ENCODE results near the gene CELF4.

Gene CELF4

GRCh38 chr18:37456395-37456794, 109.2 kb downstream of the CELF4 start:
- no peak for FAIRE-seq
- DNase-seq (ENCODE audit: insufficient read length) = no peak
- no peak for TF ChIP-seq POLR2AphosphoS5 (IDR thresholded peaks at IDR 0.05; ENCODE audit: low read depth, low read length)
- TF ChIP-seq POLR2A (IDR thresholded peaks at IDR 0.05; ENCODE audit: low read depth, low read length) = no peak
- TF ChIP-seq TAF1 (IDR thresholded peaks at IDR 0.05; ENCODE audit: borderline replicate concordance, low read depth, low read length) = no peak

- DNase-seq (ENCODE audit: insufficient read length) (no peak), FAIRE-seq (no peak)
- no peak for TF ChIP-seq TAF1 (IDR thresholded peaks at IDR 0.05; ENCODE audit: borderline replicate concordance, low read depth, low read length)
- TF ChIP-seq POLR2AphosphoS5 (IDR thresholded peaks at IDR 0.05; ENCODE audit: low read depth, low read length) = no peak
- TF ChIP-seq POLR2A (IDR thresholded peaks at IDR 0.05; ENCODE audit: low read depth, low read length) = no peak
Observed at GRCh38 chr18:37453752-37454151, 111.8 kb downstream of the CELF4 start.

DNA sequence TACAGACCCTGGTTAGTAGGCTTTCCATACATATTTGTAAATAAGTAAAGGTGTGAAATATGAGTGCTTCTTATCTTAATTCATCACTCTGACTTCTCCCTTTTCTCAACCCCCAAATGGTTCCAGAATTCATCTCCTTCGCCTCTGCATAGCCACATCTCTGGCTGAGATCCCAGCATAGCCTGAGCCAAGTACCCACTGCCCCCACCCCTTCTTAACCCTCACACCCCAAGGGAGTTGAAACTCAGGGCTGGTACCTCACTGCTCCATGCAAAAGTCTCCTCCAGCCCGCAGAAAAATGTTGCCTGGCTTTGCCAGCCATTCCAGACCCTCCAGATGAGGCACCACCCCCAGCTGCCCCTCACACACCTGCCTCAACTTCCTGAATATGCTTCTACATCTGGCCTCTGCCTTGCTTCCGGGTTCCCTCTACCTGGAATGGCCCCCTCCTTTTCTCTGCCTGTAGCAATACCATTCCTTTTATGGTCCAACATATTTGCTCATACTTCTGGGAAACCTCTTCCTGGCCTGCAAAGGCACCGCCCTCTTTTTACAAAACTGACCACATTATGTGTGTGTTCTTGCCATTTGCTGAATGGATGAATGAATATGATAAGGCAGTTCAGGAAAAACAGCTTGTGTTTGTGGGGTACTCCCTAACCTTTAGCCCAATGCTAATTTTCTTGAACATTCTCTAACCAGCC, 112.8 kb downstream of the CELF4 start:
- FAIRE-seq (no peak), DNase-seq (ENCODE audit: insufficient read length) (no peak)
- TF ChIP-seq TAF1 (IDR thresholded peaks at IDR 0.05; ENCODE audit: borderline replicate concordance, low read depth, low read length) (no peak), POLR2AphosphoS5 (IDR thresholded peaks at IDR 0.05; ENCODE audit: low read depth, low read length) (no peak), POLR2A (IDR thresholded peaks at IDR 0.05; ENCODE audit: low read depth, low read length) (no peak)

- no peak for DNase-seq (ENCODE audit: insufficient read length)
- TF ChIP-seq POLR2A (IDR thresholded peaks at IDR 0.05; ENCODE audit: low read depth, low read length) = no peak
- no peak for FAIRE-seq
Observed at GRCh38 chr18:37452015-37452414, 113.6 kb downstream of the CELF4 start.

- no peak for FAIRE-seq
- TF ChIP-seq TAF1 (IDR thresholded peaks at IDR 0.05; ENCODE audit: borderline replicate concordance, low read depth, low read length) = no peak
- TF ChIP-seq POLR2AphosphoS5 (IDR thresholded peaks at IDR 0.05; ENCODE audit: low read depth, low read length) = no peak
- no peak for TF ChIP-seq POLR2A (IDR thresholded peaks at IDR 0.05; ENCODE audit: low read depth, low read length)
- DNase-seq (ENCODE audit: insufficient read length) = no peak
Observed at GRCh38 chr18:37451239-37451825, 114.3 kb downstream of the CELF4 start.

- TF ChIP-seq TAF1 (IDR thresholded peaks at IDR 0.05; ENCODE audit: borderline replicate concordance, low read depth, low read length) (no peak), POLR2AphosphoS5 (IDR thresholded peaks at IDR 0.05; ENCODE audit: low read depth, low read length) (no peak), POLR2A (IDR thresholded peaks at IDR 0.05; ENCODE audit: low read depth, low read length) (no peak)
- no peak for DNase-seq (ENCODE audit: insufficient read length)
- FAIRE-seq = no peak
Observed at GRCh38 chr18:37450434-37451132, 115.0 kb downstream of the CELF4 start.

- TF ChIP-seq POLR2AphosphoS5 (IDR thresholded peaks at IDR 0.05; ENCODE audit: low read depth, low read length) = no peak
- no peak for TF ChIP-seq POLR2A (IDR thresholded peaks at IDR 0.05; ENCODE audit: low read depth, low read length)
- TF ChIP-seq TAF1 (IDR thresholded peaks at IDR 0.05; ENCODE audit: borderline replicate concordance, low read depth, low read length) = no peak
- no peak for FAIRE-seq
- DNase-seq (ENCODE audit: insufficient read length) = no peak
Observed at GRCh38 chr18:37449618-37450017, 116.0 kb downstream of the CELF4 start.

GRCh38 chr18:37448946-37449345, 116.7 kb downstream of the CELF4 start:
- no peak for TF ChIP-seq POLR2AphosphoS5 (IDR thresholded peaks at IDR 0.05; ENCODE audit: low read depth, low read length)
- TF ChIP-seq TAF1 (IDR thresholded peaks at IDR 0.05; ENCODE audit: borderline replicate concordance, low read depth, low read length) = no peak
- TF ChIP-seq POLR2A (IDR thresholded peaks at IDR 0.05; ENCODE audit: low read depth, low read length) = no peak
- DNase-seq (ENCODE audit: insufficient read length) (no peak), FAIRE-seq (no peak)

GRCh38 chr18:37447962-37448888, 117.4 kb downstream of the CELF4 start:
- no peak for DNase-seq (ENCODE audit: insufficient read length)
- no peak for FAIRE-seq
- no peak for TF ChIP-seq TAF1 (IDR thresholded peaks at IDR 0.05; ENCODE audit: borderline replicate concordance, low read depth, low read length)
- TF ChIP-seq POLR2A (IDR thresholded peaks at IDR 0.05; ENCODE audit: low read depth, low read length) = no peak
- no peak for TF ChIP-seq POLR2AphosphoS5 (IDR thresholded peaks at IDR 0.05; ENCODE audit: low read depth, low read length)

GRCh38 chr18:37445836-37446235, 119.8 kb downstream of the CELF4 start:
- TF ChIP-seq TAF1 (IDR thresholded peaks at IDR 0.05; ENCODE audit: borderline replicate concordance, low read depth, low read length) (no peak), POLR2AphosphoS5 (IDR thresholded peaks at IDR 0.05; ENCODE audit: low read depth, low read length) (no peak), POLR2A (IDR thresholded peaks at IDR 0.05; ENCODE audit: low read depth, low read length) (no peak)
- FAIRE-seq = no peak
- no peak for DNase-seq (ENCODE audit: insufficient read length)

DNA sequence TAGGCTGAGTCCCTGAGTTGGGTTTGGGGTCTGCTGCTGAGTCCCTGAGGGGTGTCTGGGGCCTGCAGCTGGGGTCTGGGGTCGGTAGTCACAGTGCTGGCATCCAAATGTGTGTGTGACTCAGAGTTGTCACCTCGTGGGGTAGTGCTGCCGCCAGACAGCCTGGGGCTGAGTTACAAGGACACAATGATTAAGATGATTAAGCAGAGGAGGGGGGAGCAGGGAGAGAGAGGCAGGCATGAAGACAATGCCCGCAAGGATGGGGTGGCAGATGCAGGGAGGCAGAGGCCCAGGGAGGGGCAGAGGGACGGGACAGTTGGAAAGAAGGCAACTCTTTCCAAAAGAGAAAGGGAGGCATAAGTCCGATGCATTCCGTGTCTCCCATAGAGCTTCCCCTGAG, 120.2 kb downstream of the CELF4 start:
- TF ChIP-seq POLR2AphosphoS5 (IDR thresholded peaks at IDR 0.05; ENCODE audit: low read depth, low read length) = no peak
- FAIRE-seq = no peak
- no peak for DNase-seq (ENCODE audit: insufficient read length)

Data from GM12892 (cell line).